ENCODE measurements around the gene INTS3. TPM values are rescaled to one million over a fixed set of nuclear protein-coding genes. Genes with fewer than 3 reads are reported as not detected.
"Not testable (repeated sequence)": the region's sequence is repeated elsewhere in the genome, so short reads cannot be mapped to it uniquely, and the experiment has no call there.

INTS3 gene
- polyA plus RNA-seq, 1 donor: 45.5 TPM

- no peak for DNase-seq
These were observed 52.1 kb downstream of the INTS3 start for GRCh38 chr1:153779781-153780541.

- no peak for DNase-seq
These were observed 52.7 kb downstream of the INTS3 start for GRCh38 chr1:153780551-153780950.

- DNase-seq: not testable (repeated sequence)
These were observed 54.8 kb downstream of the INTS3 start for GRCh38 chr1:153782648-153783047.

GRCh38 chr1:153783233-153784190 lies 55.7 kb downstream of the INTS3 start:
- peak; percentile 94 for DNase-seq

- DNase-seq: no peak
These were observed 58.4 kb downstream of the INTS3 start for GRCh38 chr1:153786038-153786790.

GRCh38 chr1:153789478-153790034 lies 61.7 kb downstream of the INTS3 start:
- DNase-seq: no peak

GRCh38 chr1:153790313-153790965 lies 62.6 kb downstream of the INTS3 start:
- DNase-seq: peak; percentile 92

- DNase-seq: no peak
These were observed 63.3 kb downstream of the INTS3 start for GRCh38 chr1:153790966-153791647.

GRCh38 chr1:153791648-153792253 lies 63.9 kb downstream of the INTS3 start:
- DNase-seq: no peak

- no peak for DNase-seq
These were observed 64.8 kb downstream of the INTS3 start for GRCh38 chr1:153792631-153793041.

GRCh38 chr1:153793261-153793972 lies 65.6 kb downstream of the INTS3 start:
- DNase-seq: no peak

GRCh38 chr1:153793973-153794615 lies 66.2 kb downstream of the INTS3 start:
- no peak for DNase-seq

GRCh38 chr1:153794624-153795329 lies 66.9 kb downstream of the INTS3 start:
- no peak for DNase-seq

GRCh38 chr1:153795330-153795837 lies 67.5 kb downstream of the INTS3 start:
- DNase-seq: no peak

- no peak for DNase-seq
These were observed 68.3 kb downstream of the INTS3 start for GRCh38 chr1:153795934-153796785.

GRCh38 chr1:153796786-153797659 lies 69.2 kb downstream of the INTS3 start:
- peak; percentile 66 for DNase-seq

GRCh38 chr1:153798468-153798780 lies 70.6 kb downstream of the INTS3 start:
- DNase-seq: no peak
